Endometrium (tissue), 2 donors: ENCODE data around the gene TPO.
"Not testable (repeated sequence)": the region's sequence is repeated elsewhere in the genome, so short reads cannot be mapped to it uniquely, and the experiment has no call there.

Experiments used
- FAIRE-seq: peaks from 2 replicates; lab custom pipeline; 2012; peaks lifted over from hg19 to GRCh38; lab: Jason Lieb, UNC
- donor health status: control.
- donor health status: control.

The TPO gene

GRCh38 chr2:1405967-1406366 is 7.3 kb upstream of the TPO start:
- FAIRE-seq = no peak

GRCh38 chr2:1406434-1406833 is 6.8 kb upstream of the TPO start:
- no peak for FAIRE-seq

GRCh38 chr2:1407950-1408675 is 5.2 kb upstream of the TPO start:
- no peak for FAIRE-seq

- no peak for FAIRE-seq
These were observed 858 bp downstream of the TPO start for GRCh38 chr2:1414121-1414520.

GRCh38 chr2:1414901-1415300 is 1.6 kb downstream of the TPO start:
- not testable (repeated sequence) for FAIRE-seq

- no peak for FAIRE-seq
These were observed 2.2 kb downstream of the TPO start for GRCh38 chr2:1415501-1415900.

GRCh38 chr2:1418566-1418965 is 5.3 kb downstream of the TPO start:
- no peak for FAIRE-seq

GRCh38 chr2:1420746-1421480 is 7.7 kb downstream of the TPO start:
- no peak for FAIRE-seq

- no peak for FAIRE-seq
These were observed 8.5 kb downstream of the TPO start for GRCh38 chr2:1421731-1422130.

GRCh38 chr2:1422131-1422530 is 8.9 kb downstream of the TPO start:
- no peak for FAIRE-seq

- no peak for FAIRE-seq
These were observed 9.5 kb downstream of the TPO start for GRCh38 chr2:1422716-1423285.

GRCh38 chr2:1427086-1427485 is 13.8 kb downstream of the TPO start:
- FAIRE-seq = no peak

GRCh38 chr2:1429895-1430294 is 16.6 kb downstream of the TPO start:
- FAIRE-seq = no peak

- no peak for FAIRE-seq
These were observed 17.2 kb downstream of the TPO start for GRCh38 chr2:1430491-1430890.

- FAIRE-seq = no peak
These were observed 18.7 kb downstream of the TPO start for GRCh38 chr2:1431886-1432400.

GRCh38 chr2:1432726-1433125 is 19.5 kb downstream of the TPO start:
- FAIRE-seq = no peak

- no peak for FAIRE-seq
These were observed 23.1 kb downstream of the TPO start for GRCh38 chr2:1436369-1436768.

GRCh38 chr2:1437101-1437500 is 23.8 kb downstream of the TPO start:
- FAIRE-seq = no peak

- FAIRE-seq = no peak
These were observed 24.3 kb downstream of the TPO start for GRCh38 chr2:1437537-1437936.

- FAIRE-seq = no peak
These were observed 25.7 kb downstream of the TPO start for GRCh38 chr2:1438972-1439371.

GRCh38 chr2:1440581-1440980 is 27.3 kb downstream of the TPO start:
- no peak for FAIRE-seq

- FAIRE-seq = no peak
These were observed 33.0 kb downstream of the TPO start for GRCh38 chr2:1446301-1446700.

- FAIRE-seq = no peak
These were observed 34.7 kb downstream of the TPO start for GRCh38 chr2:1448009-1448408.
